ENCODE measurements around the gene USP2.

Gene USP2

GRCh38 chr11:119332111-119332765 lies 49.3 kb downstream of the USP2 start:
- no peak overlapping the region for H3K4me3 ChIP-seq (ENCODE audit: low read depth, low read length)

- no peak overlapping the region for H3K4me3 ChIP-seq (ENCODE audit: low read depth, low read length)
Observed at GRCh38 chr11:119330237-119330636, 51.3 kb downstream of the USP2 start.

GRCh38 chr11:119329320-119329719 lies 52.2 kb downstream of the USP2 start:
- H3K4me3 ChIP-seq (ENCODE audit: low read depth, low read length), result no peak overlapping the region

GRCh38 chr11:119324189-119324588 lies 57.3 kb downstream of the USP2 start:
- no peak overlapping the region for H3K4me3 ChIP-seq (ENCODE audit: low read depth, low read length)

- no peak overlapping the region for H3K4me3 ChIP-seq (ENCODE audit: low read depth, low read length)
Observed at GRCh38 chr11:119323532-119324033, 57.9 kb downstream of the USP2 start.

- H3K4me3 ChIP-seq (ENCODE audit: low read depth, low read length), result no peak overlapping the region
Observed at GRCh38 chr11:119322921-119323531, 58.5 kb downstream of the USP2 start.

GRCh38 chr11:119322360-119322739 lies 59.1 kb downstream of the USP2 start:
- no peak overlapping the region for H3K4me3 ChIP-seq (ENCODE audit: low read depth, low read length)

GRCh38 chr11:119320776-119321524 lies 60.5 kb downstream of the USP2 start:
- H3K4me3 ChIP-seq (ENCODE audit: low read depth, low read length), result peak overlapping the region; percentile 56

- peak overlapping the region; percentile 56 for H3K4me3 ChIP-seq (ENCODE audit: low read depth, low read length)
Observed at GRCh38 chr11:119320240-119320775, 61.2 kb downstream of the USP2 start.

GRCh38 chr11:119319700-119320239 lies 61.7 kb downstream of the USP2 start:
- no peak overlapping the region for H3K4me3 ChIP-seq (ENCODE audit: low read depth, low read length)

GRCh38 chr11:119319136-119319699 lies 62.3 kb downstream of the USP2 start:
- H3K4me3 ChIP-seq (ENCODE audit: low read depth, low read length), result no peak overlapping the region

GRCh38 chr11:119318240-119319135 lies 63.0 kb downstream of the USP2 start:
- H3K4me3 ChIP-seq (ENCODE audit: low read depth, low read length), result no peak overlapping the region

- H3K4me3 ChIP-seq (ENCODE audit: low read depth, low read length), result no peak overlapping the region
Observed at GRCh38 chr11:119317592-119318239, 63.8 kb downstream of the USP2 start.

- H3K4me3 ChIP-seq (ENCODE audit: low read depth, low read length), result peak within 1 kb of the TSS; percentile 72
Observed at GRCh38 chr11:119316729-119317591, 64.5 kb downstream of the USP2 start, which contains the start of gene MCAM. Gene MCAM (minus strand): TSS chr11:119317130. CDS start chr11:119317101, 29 bp downstream.

- peak overlapping the region; percentile 72 for H3K4me3 ChIP-seq (ENCODE audit: low read depth, low read length)
Observed at GRCh38 chr11:119316016-119316728, 65.3 kb downstream of the USP2 start.

- H3K4me3 ChIP-seq (ENCODE audit: low read depth, low read length), result peak overlapping the region; percentile 72
Observed at GRCh38 chr11:119315131-119316015, 66.1 kb downstream of the USP2 start.

GRCh38 chr11:119314726-119315125 lies 66.8 kb downstream of the USP2 start:
- H3K4me3 ChIP-seq (ENCODE audit: low read depth, low read length), result no peak overlapping the region
